K562 (cell line): ENCODE data around the gene EYA2. TPM values are rescaled to one million over a fixed set of nuclear protein-coding genes. Genes with fewer than 3 reads are reported as not detected.

ENCODE experiments used
- ATAC-seq: fragments of 200-7000 bp; cut with Tn5 transposase; 3 replicates; pipeline ENCODE4 v1.9.1; 2020; ENCODE audit warnings: moderate library complexity
- BruUV-seq: library from RNA; stranded (reverse); fragments of 400-500 nt; replicated peaks from 2 replicates; lab custom pipeline; 2021; lab: Mats Ljungman, UMichigan
- CTCF ChIA-PET: fragments of 300-600 bp; formaldehyde crosslinking; extraction: SDS; loops from one replicate; lab custom pipeline; 2021; ENCODE audit warnings: low intra/inter-chr PET ratio; lab: Yijun Ruan, JAX
- POLR2A ChIA-PET: fragments of 300-600, 350-650 bp; sonication (Branson Sonifier 250); formaldehyde crosslinking; extraction: SDS; loops from one replicate; lab custom pipeline; 2021; ENCODE audit warnings: antibody characterized with exemption, inconsistent platforms; lab: Yijun Ruan, JAX
- DNase-seq, 4 experiments: peaks; one replicate each; pipeline versions ENCODE4 v3.0.0 to v3.0.0-alpha.2; 2011 to 2018; ENCODE audit warnings: low spot score in 3 of 4, mixed read lengths in 3 of 4; ENCODE audit errors: extremely low read depth in 1 of 4
- FAIRE-seq: peaks from 2 replicates; lab custom pipeline; 2011; peaks lifted over from hg19 to GRCh38; lab: Jason Lieb, UNC
- H2AFZ ChIP-seq: 2 replicates; pipeline ENCODE4 v1.6.0; 2011; ENCODE audit warnings: low read depth, low read length, control low read depth, inconsistent platforms
- H3K27ac ChIP-seq: fragments of 200-600 bp; 3 replicates; pipeline ENCODE4 v1.8.0; 2011; ENCODE audit warnings: low read depth, mild to moderate bottlenecking, control low read depth, inconsistent platforms, low read length, moderate library complexity, mixed read lengths; ENCODE audit errors: extremely low read depth
- H3K27me3 ChIP-seq, 2 experiments: fragments of 300-600 bp in 1 of 2; 2 replicates in 1 of 2; 3 replicates in 1 of 2; pipeline versions ENCODE4 v1.6.0 to v1.8.0; 2011; ENCODE audit warnings: inconsistent platforms in 2 of 2, low read length in 2 of 2, mild to moderate bottlenecking in 1 of 2, mixed read lengths in 1 of 2, moderate library complexity in 1 of 2; ENCODE audit not compliant: control insufficient read depth in 2 of 2, insufficient read depth in 2 of 2
- H3K36me3 ChIP-seq: fragments of 300-600 bp; 3 replicates; pipeline ENCODE4 v1.8.0; 2011; ENCODE audit warnings: mild to moderate bottlenecking, low read length, inconsistent platforms; ENCODE audit not compliant: control insufficient read depth, insufficient read depth
- H3K4me1 ChIP-seq, 2 experiments: fragments of 200-600 bp in 1 of 2; replicated peaks in 1 of 2; 2 replicates in 1 of 2; 3 replicates in 1 of 2; pipeline versions ENCODE4 v1.5.1 to v1.8.0; 2011; ENCODE audit warnings: inconsistent platforms in 2 of 2, low read length in 2 of 2, mild to moderate bottlenecking in 1 of 2, mixed read lengths in 1 of 2, moderate library complexity in 1 of 2; ENCODE audit not compliant: control insufficient read depth in 2 of 2, insufficient read depth in 2 of 2
- H3K4me2 ChIP-seq: 2 replicates; pipeline ENCODE4 v1.6.1; 2011; ENCODE audit warnings: low read length, control low read depth, inconsistent platforms, mixed read lengths; ENCODE audit not compliant: insufficient read depth
- H3K4me3 ChIP-seq: fragments of 200-600 bp; sonication (generic), shearing (Covaris generic); 2 replicates; pipeline ENCODE4 v1.5.1; 2016; ENCODE audit warnings: control low read depth, inconsistent platforms
- H3K79me2 ChIP-seq: fragments of 200-600 bp; 3 replicates; pipeline ENCODE4 v1.8.0; 2011; ENCODE audit warnings: low read length, inconsistent platforms; ENCODE audit not compliant: control insufficient read depth, insufficient read depth
- H3K9ac ChIP-seq, 2 experiments: 2 replicates each; pipeline versions ENCODE4 v1.6.0 to v1.6.1; 2011; ENCODE audit warnings: low read depth in 2 of 2, low read length in 2 of 2, control low read depth in 1 of 2, inconsistent platforms in 1 of 2, mild to moderate bottlenecking in 1 of 2, mixed read lengths in 1 of 2; ENCODE audit not compliant: insufficient read depth in 1 of 2
- H3K9me1 ChIP-seq: one replicate; pipeline ENCODE4 v1.6.0; 2011; ENCODE audit warnings: inconsistent platforms, mild to moderate bottlenecking, low read length, moderate library complexity; ENCODE audit not compliant: control insufficient read depth, insufficient read depth
- H3K9me3 ChIP-seq: replicated peaks from 2 replicates; pipeline ENCODE4 v1.5.1; 2011; ENCODE audit warnings: low read depth, low read length, inconsistent platforms; ENCODE audit not compliant: control insufficient read depth, insufficient read depth
- H4K20me1 ChIP-seq: replicated peaks from 2 replicates; pipeline ENCODE4 v1.6.1; 2011; ENCODE audit warnings: low read length, inconsistent platforms, mixed read lengths; ENCODE audit not compliant: control insufficient read depth, insufficient read depth
- ELK3 ChIP-seq: fragments of 450-650 bp; formaldehyde crosslinking; IDR thresholded peaks from 2 replicates; pipeline ENCODE4 v1.4.0; 2020; ENCODE audit warnings: mild to moderate bottlenecking
- EP400 ChIP-seq: fragments of 450-650 bp; IDR thresholded peaks from 2 replicates; pipeline ENCODE4 v1.6.1; 2017; ENCODE audit warnings: antibody characterized with exemption, mild to moderate bottlenecking, moderate library complexity
- ETV6 ChIP-seq, 3 experiments: fragments of 150-350 bp in 1 of 3; sonication (generic) in 1 of 3; formaldehyde crosslinking in 1 of 3; IDR thresholded peaks; 2 replicates each; pipeline versions ENCODE4 v1.6.1 to v1.8.0; 2014 to 2022; ENCODE audit warnings: borderline replicate concordance in 2 of 3, low read depth in 2 of 3, antibody characterized with exemption in 1 of 3, low read length in 1 of 3, mild to moderate bottlenecking in 1 of 3, missing genetic modification reagents in 1 of 3
- FOXO4 ChIP-seq: fragments of 450-650 bp; formaldehyde crosslinking; IDR thresholded peaks from 2 replicates; pipeline ENCODE4 v1.4.0; 2020; ENCODE audit warnings: mild to moderate bottlenecking, moderate library complexity
- GMEB1 ChIP-seq: fragments of 250-450 bp; sonication (Bioruptor Pico); IDR thresholded peaks from 2 replicates; pipeline ENCODE4 v1.4.0; 2020; ENCODE audit warnings: mild to moderate bottlenecking
- KDM2B ChIP-seq: fragments of 250-450 bp; sonication (Bioruptor Pico); IDR thresholded peaks from 2 replicates; pipeline ENCODE4 v1.8.0; 2021; ENCODE audit warnings: mild to moderate bottlenecking, moderate library complexity
- LEF1 ChIP-seq: fragments of 450-650 bp; IDR thresholded peaks from 2 replicates; pipeline ENCODE4 v1.6.1; 2016; ENCODE audit warnings: mild to moderate bottlenecking
- NFIC ChIP-seq: fragments of 450-650 bp; IDR thresholded peaks from 2 replicates; pipeline ENCODE4 v1.6.1; 2017; ENCODE audit warnings: mild to moderate bottlenecking, inconsistent platforms
- PHB2 ChIP-seq: fragments of 450-650 bp; IDR thresholded peaks from 2 replicates; pipeline ENCODE4 v1.6.1; 2017; ENCODE audit warnings: low read depth
- POLR2G ChIP-seq: fragments of 200-400 bp; formaldehyde crosslinking; IDR thresholded peaks from 2 replicates; pipeline ENCODE4 v1.6.1; 2017; ENCODE audit warnings: low read depth, mild to moderate bottlenecking, antibody characterized with exemption, low read length, moderate library complexity
- SP1 ChIP-seq: sonication (generic); formaldehyde crosslinking; IDR thresholded peaks from 2 replicates; pipeline ENCODE4 v1.8.1; 2022; ENCODE audit warnings: mild to moderate bottlenecking, missing genetic modification reagents
- TCF7L2 ChIP-seq: fragments of 150-350 bp; IDR thresholded peaks from 2 replicates; pipeline ENCODE4 v1.6.1; 2016; ENCODE audit warnings: low read depth, mild to moderate bottlenecking, low read length, moderate library complexity
- TEAD2 ChIP-seq: fragments of 450-650 bp; IDR thresholded peaks from 2 replicates; pipeline ENCODE4 v1.6.1; 2016; ENCODE audit warnings: missing genetic modification characterization, control low read depth, missing compliant biosample characterization
- TEAD4 ChIP-seq, 2 experiments: sonication (generic) in 1 of 2; formaldehyde crosslinking in 1 of 2; IDR thresholded peaks; 2 replicates each; pipeline versions ENCODE4 v1.6.1 to v1.8.0; 2012 to 2022; ENCODE audit warnings: borderline replicate concordance in 1 of 2, inconsistent platforms in 1 of 2, low read length in 1 of 2, mild to moderate bottlenecking in 1 of 2, missing genetic modification reagents in 1 of 2
- THRB ChIP-seq: fragments of 450-650 bp; formaldehyde crosslinking; conservative IDR thresholded peaks from 2 replicates; pipeline ENCODE4 v1.4.0; 2022; ENCODE audit warnings: mild to moderate bottlenecking, missing genetic modification characterization
- ZFPM2 ChIP-seq: fragments of 250-450 bp; sonication (Bioruptor Pico); IDR thresholded peaks from 2 replicates; pipeline ENCODE4 v1.5.1; 2022; ENCODE audit warnings: mild to moderate bottlenecking
- ZNF253 ChIP-seq: fragments of 250-450 bp; sonication (Bioruptor Pico); conservative IDR thresholded peaks from 2 replicates; pipeline ENCODE4 v1.6.1; 2021; ENCODE audit warnings: mild to moderate bottlenecking
- WGBS: fragments of 100-300 bp; shearing (Covaris generic); methylation state at CpG from one replicate; pipeline ENCODE4 v1.1.6; 2016; ENCODE audit warnings: low coverage, mixed read lengths; ENCODE audit not compliant: insufficient coverage; ENCODE audit errors: missing lambda C conversion rate; 5-methylcytosine and 5-hydroxymethylcytosine counted together
- in situ Hi-C: fragments of 300-500 bp; cut with MboI; formaldehyde crosslinking; loops from 4 replicates; pipeline ENCODE4 v1.15.0; 2018; ENCODE audit warnings: inconsistent platforms, mixed read lengths
- intact Hi-C: fragments of 100-400 bp; cut with micrococcal nuclease; formaldehyde crosslinking; loops from 2 replicates; pipeline ENCODE4 v1.14.2; 2022
- polyA plus RNA-seq, 8 experiments: library from polyadenylated mRNA; depleted of rRNA in 4 of 8; stranded (reverse) in 5 of 8; unstranded in 3 of 8; fragments of >200 nt; fragmentation: Nextera tagmentation in 2 of 8; fragmentation: Illumina TruSeq in 1 of 8; extraction: Ambion mirVana in 2 of 8; extraction: Trizol in 1 of 8; gene quantifications; 2 replicates each; pipeline versions ENCODE4 v1.2.1 to v1.2.3, GENCODE V29; 2011 to 2014; ENCODE audit warnings: inconsistent platforms in 1 of 8, missing spikeins in 1 of 8
- total RNA-seq, 7 experiments: library from RNA; depleted of rRNA in 6 of 7; stranded (reverse); fragments of >200 nt in 6 of 7; fragmentation: Illumina TruSeq in 2 of 7; extraction: Trizol in 2 of 7; gene quantifications; 2 replicates each; pipeline versions ENCODE4 v1.2.1 to v1.2.3, GENCODE V29; 2011 to 2021; ENCODE audit warnings: low replicate concordance in 1 of 7

Gene EYA2
- total and polyA plus RNA-seq, 9 of the 15 experiments (the other 6 are each of a cell fraction or from before 2014, with no cell fraction given) = 0.03 TPM; not detected in 8

- WGBS = 0% methylated on average over 9 of the region's 9 CpGs
- no peaks in the 10 kb centered on the region for H3K9me1 ChIP-seq
- DNase-seq (no peak), ATAC-seq (no peak), FAIRE-seq (no peak)
- H2AFZ ChIP-seq = no peak overlapping the region
- ChIA-PET CTCF (no interaction called here), POLR2A (interaction anchor here (1.3 kb wide), 1 partner anchor 15 kb away, joined by 4 read pairs; no protein-coding TSS in a partner anchor)
- no peak overlapping the region for H3K4me3 ChIP-seq
- no peaks in the 10 kb centered on the region for H3K9me3 ChIP-seq
- no TSS peak for BruUV-seq
- no peaks in the 10 kb centered on the region for H3K4me1 ChIP-seq
- H3K36me3 ChIP-seq = no peaks in the 10 kb centered on the region
- H3K27me3 ChIP-seq = peaks cover 11 to 19% of the 10 kb centered on the region in 2 experiments; a peak in 3 of 5 replicates
- in situ Hi-C loops = no loop called here
- no peak overlapping the region for H3K9ac ChIP-seq
- intact Hi-C loops = no loop called here
- no peaks in the 10 kb centered on the region for H3K79me2 ChIP-seq
- no peak overlapping the region for H3K4me2 ChIP-seq
- H4K20me1 ChIP-seq = peaks cover 4% of the 10 kb centered on the region; the same call in 1 of the 2 replicates
- no peak overlapping the region for H3K27ac ChIP-seq
- no peak for TF ChIP-seq ZNF253
- no peak for TF ChIP-seq NFIC
- no peak for TF ChIP-seq TEAD2 (tag)
- no peak for TF ChIP-seq TEAD4 (IDR thresholded peaks at IDR 0.05; ENCODE audit: low read length)
- no peak for TF ChIP-seq TEAD4 (CRISPR knock-in tag; IDR thresholded peaks at IDR 0.05; ENCODE audit: borderline replicate concordance)
- TF ChIP-seq GMEB1 (CRISPR knock-in tag) = no peak
- TF ChIP-seq ELK3 (CRISPR knock-in tag) = no peak
- no peak for TF ChIP-seq PHB2
- TF ChIP-seq SP1 (CRISPR knock-in tag) = no peak
- TF ChIP-seq ZFPM2 (CRISPR knock-in tag) = no peak
- TF ChIP-seq LEF1 = no peak
- no peak for TF ChIP-seq KDM2B (CRISPR knock-in tag)
- no peak for TF ChIP-seq POLR2G
- no peak for TF ChIP-seq TCF7L2
- TF ChIP-seq THRB (CRISPR knock-in tag) = no peak
- no peak for TF ChIP-seq EP400
- TF ChIP-seq FOXO4 (CRISPR knock-in tag) = no peak
- no peak for TF ChIP-seq ETV6 (IDR thresholded peaks at IDR 0.05; ENCODE audit: borderline replicate concordance in 1 of 2, low read depth in 2 of 2, low read length in 1 of 2)
- TF ChIP-seq ETV6 (CRISPR knock-in tag; IDR thresholded peaks at IDR 0.05; ENCODE audit: borderline replicate concordance) = no peak
These were observed 36.1 kb downstream of the EYA2 start for GRCh38 chr20:46930640-46931339.
